GM21526 (cell line): ENCODE data around the gene MRPL51.

ENCODE experiments used
- ATAC-seq: cut with Tn5 transposase; IDR thresholded peaks from one replicate; pipeline ENCODE4 v1.9.1; 2021; ENCODE audit warnings: moderate library complexity; ENCODE audit not compliant: unreplicated experiment, low FRiP score

The MRPL51 gene

DNA sequence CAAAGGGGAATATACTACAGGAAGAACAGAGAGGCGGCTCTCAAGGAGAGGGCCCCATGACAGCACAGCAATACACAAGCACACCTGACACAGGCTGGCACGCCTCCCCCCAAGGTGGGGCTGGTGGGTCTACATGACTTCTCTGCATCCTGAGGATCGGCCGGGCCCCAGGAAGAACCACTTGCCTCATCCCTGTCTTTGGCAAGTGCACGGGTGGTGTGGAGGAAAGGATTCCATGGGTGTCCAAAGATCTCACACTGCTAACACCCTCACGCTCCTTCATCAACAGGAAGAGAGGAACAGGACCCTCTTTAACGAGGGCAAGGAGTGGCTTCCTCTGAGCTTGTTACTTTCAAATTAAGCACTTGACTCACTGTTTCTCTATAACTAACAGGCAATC, 29.8 kb downstream of the MRPL51 start:
- no peak for ATAC-seq

DNA sequence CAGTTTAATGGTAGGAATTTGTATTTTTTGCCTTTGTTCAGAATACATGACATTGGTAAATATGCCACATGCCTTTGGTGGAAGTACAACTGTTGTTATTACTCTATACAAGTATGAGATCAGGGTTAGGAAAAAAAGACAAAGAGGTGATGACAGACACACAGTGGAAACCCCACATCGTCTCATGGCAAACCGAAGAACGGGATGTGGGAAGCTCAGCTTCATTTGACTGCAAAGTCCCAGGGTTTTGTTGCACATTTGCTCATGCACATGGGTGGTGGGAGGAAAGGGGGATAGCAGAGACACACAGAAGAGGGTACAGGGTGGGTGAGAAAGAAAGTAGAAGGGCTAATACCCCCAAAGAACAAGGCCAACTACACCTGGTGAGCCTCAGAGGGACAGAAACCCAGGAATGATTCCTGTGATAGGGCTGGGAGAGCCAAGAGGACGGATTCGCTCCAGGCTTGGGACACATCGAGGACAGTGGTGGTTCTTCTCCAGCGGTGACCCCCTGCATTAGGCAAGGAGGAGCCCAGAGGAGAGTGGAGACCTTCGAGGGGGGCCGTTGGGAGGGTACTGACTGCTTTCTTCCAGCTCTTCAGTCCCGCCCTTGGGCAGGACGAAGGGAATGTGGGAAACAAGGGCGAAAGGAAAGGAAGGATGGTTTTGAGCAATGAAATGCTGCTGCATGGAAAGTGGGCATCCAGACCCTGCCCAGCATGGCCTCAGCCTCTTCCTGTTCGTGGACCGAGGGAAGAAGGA, 30.6 kb downstream of the MRPL51 start:
- ATAC-seq, result peak; percentile 5

DNA sequence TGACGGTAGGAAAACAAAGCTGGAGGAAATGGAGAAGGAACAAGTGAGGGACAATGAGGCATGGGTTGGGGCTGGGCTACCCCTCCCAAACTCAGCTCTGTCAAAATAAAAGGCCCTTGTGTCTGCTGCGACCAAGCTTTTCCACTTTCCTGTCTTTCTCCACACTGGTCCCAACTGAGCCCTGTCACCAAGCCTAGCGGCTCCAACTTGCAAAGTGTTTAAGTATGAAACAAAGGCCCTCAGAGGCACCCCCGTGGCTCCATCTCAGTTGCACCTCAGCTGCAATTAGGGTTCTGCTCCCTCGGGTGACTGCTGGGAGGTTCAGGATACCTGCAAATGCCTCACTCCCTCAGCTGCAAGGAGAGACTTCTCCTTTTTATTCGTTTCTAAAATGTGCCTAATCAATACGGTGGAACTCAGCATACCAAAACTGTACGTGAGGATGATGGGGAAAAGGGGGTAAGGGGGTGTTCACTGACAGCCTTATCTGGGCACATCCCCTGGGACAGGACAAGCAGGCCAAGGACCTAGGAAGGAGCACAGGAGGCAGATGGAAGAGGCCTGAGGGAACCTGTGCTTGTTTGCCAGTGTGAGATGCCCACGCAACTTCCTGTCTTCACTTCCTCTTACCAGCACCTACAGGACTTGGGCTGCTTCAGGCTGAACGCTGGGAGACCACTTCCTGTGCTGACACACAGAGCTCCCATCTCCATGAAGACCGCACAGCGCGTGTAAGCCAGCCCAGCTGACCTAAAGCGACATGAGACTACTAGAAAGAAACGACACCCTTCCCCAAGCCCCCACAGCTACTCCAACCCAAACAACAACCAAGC, 31.4 kb downstream of the MRPL51 start:
- ATAC-seq, result peak; percentile 51

DNA sequence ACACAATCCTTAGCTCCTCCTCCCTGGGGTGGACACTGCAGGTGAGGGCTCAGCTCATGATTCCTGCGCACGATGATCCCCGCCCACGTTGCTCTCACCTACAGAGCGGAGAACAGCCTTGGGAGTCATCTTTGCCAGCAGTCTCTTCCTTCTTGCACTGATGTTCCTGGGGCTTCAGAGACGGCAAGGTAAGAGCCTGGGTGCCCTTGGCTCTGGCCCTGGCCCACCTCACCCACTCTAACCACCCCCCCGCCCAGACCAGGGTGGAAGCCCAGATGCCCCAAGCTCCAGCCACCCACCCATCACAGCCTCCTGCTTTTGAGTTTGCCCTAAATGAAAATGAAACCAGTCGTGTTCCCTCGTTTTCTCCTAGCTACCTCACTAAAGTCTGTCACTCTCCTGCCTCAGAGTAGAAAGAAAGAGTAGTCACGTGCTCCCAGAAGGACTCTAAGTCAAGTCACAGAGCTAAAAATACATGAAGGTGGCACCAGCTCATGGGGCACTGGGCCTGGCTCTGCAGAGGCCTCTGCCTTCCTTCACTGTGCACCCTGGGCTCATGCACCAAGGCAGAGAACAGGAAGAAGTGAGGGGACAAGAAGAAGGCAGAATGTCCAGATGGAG, 32.2 kb downstream of the MRPL51 start:
- ATAC-seq, result no peak

DNA sequence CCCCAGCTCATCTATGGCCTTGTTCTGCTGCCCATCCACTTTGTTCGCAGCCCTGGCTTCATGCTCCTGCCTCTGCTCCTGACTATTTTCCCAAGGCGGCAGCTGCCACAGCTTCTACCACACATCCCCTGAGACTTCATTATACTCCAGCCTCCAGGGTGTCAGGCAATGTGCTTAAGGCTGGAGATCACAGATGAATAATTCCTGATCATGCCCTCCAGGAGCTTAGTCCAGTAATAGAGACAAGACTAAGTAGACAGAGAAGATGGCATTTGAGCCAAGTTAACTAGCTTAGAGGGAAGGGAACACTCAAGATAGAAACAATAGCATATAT, 34.1 kb downstream of the MRPL51 start:
- no peak for ATAC-seq

DNA sequence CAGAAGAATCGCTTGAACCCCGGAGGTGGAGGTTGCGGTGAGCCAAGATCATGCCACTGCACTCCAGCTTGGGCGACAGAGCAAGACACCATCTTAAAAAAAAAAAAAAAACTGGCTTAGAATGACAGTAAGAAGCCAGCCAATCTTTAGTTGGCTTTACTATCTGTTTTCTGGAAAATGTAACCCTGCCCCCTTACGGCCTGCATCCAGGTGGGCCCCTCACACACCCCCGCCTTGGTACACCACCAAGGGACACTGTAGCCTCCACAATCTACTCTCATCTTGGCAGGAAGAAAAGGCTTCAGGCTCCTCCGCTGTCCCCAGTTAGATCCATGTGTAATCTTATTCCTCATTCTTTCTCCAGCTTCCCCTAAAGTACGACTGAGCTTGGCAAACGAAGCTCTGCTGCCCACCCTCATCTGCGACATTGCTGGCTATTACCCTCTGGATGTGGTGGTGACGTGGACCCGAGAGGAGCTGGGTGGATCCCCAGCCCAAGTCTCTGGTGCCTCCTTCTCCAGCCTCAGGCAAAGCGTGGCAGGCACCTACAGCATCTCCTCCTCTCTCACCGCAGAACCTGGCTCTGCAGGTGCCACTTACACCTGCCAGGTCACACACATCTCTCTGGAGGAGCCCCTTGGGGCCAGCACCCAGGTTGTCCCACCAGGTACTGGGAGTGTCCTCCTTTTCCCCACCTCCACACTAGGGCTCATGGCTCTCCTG, 34.6 kb downstream of the MRPL51 start:
- no peak for ATAC-seq

DNA sequence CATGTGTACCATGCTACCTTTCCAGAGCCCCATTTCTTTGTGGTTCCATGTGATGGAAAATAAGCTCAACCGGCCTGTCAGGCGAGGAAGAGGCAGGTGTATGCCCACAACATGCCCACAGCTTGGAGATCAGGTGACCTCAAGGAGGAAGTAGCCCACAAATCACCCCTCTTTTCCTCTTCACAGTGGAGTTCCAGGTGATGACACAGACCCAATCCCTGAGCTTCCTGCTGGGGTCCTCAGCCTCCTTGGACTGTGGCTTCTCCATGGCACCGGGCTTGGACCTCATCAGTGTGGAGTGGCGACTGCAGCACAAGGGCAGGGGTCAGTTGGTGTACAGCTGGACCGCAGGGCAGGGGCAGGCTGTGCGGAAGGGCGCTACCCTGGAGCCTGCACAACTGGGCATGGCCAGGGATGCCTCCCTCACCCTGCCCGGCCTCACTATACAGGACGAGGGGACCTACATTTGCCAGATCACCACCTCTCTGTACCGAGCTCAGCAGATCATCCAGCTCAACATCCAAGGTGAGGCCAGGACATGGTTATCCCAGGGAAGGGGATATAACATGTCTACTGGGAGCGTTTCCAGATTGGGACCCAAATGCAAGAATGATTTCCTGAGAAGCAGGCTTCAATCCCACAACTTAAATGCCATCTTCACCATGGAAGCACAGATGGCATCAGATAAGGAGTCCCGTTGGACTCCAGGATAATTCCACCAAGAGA, 35.7 kb downstream of the MRPL51 start:
- no peak for ATAC-seq

DNA sequence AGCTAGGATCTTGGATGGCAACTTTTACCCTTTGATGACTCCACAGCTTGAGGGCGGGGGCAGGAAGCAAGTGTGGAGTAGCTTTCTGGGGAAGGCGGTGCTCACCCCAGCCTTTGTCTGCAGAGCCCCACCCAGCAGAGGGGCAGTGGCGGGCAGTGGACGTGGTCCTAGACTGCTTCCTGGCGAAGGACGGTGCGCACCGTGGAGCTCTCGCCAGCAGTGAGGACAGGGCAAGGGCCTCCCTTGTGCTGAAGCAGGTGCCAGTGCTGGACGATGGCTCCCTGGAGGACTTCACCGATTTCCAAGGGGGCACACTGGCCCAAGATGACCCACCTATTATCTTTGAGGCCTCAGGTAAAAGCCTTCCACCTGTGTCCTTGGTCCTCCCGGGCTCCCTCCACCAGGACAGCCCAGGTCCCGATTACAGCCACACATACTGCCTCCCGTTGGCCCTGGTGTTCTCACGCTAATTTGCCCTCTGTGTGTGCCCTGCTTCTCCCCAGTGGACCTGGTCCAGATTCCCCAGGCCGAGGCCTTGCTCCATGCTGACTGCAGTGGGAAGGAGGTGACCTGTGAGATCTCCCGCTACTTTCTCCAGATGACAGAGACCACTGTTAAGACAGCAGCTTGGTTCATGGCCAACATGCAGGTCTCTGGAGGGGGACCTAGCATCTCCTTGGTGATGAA, 40.0 kb downstream of the MRPL51 start:
- ATAC-seq, result no peak

DNA sequence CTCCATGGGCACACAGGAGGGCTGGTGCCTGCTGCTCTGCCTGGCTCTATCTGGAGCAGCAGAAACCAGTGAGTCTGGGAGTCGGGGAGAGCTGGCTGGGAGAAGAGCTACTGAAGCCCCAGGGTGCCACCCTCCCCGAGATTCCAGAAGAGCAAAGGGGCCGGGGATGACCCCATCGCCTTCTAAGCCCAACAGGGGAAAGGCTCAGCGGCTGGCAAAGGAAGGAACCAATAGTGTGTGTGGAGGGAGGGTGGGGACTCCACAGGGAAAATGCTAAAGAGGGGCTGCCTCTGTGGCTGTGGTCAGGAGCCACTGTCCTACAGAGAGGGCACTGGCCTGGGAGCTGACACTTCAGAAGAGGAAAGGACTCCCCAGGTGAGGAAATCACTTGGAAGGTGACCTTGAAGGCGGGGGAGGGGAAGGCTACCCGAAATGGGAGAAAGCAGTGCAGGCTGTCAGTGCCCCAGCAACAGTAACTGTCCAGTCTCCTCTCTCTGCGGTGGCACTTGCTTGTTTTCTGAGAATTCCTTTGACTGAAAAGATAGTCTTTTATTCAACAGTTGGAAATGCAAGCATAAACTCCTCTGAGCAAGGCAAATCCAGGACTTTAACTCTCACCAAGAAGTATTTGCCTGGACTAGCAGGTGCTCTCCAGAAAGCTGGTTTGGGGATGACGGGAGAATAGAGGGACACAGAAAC, 40.7 kb downstream of the MRPL51 start:
- ATAC-seq, result no peak

DNA sequence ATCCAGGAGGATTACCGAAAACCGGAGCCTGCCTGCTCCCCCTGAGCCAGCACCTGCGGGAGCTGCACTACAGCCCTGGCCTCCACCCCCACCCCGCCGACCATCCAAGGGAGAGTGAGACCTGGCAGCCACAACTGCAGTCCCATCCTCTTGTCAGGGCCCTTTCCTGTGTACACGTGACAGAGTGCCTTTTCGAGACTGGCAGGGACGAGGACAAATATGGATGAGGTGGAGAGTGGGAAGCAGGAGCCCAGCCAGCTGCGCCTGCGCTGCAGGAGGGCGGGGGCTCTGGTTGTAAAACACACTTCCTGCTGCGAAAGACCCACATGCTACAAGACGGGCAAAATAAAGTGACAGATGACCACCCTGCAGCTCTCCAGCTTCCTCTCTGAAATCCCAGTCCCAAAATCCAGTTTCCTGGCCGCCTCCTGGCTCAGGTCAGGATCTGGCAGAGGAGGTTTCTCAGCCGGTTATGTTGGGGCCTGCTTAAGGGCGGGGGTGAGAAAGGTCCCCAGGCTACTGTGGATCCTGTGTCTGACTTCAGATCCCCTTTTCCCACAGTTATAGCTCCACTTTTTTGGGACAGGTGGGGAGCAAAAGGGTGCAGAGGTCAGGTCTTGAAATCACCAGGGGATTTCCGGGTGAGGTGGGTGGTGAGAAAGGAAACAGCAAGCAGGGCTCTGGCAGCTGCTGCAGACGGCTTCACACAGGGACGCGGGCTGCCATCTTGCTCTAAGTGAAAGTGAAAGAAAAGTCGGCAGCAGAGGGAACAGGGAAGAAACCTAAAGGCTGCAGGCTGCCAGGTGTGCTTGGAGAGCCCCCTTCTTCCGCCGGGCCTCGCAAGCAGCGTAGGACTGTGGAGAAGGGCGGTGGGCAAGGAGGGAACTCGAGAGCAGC, 41.5 kb downstream of the MRPL51 start, which contains the start of gene TAPBPL:
TSS of gene TAPBPL (plus strand) at position 695 of the 897 bp plus-strand sequence. CDS start 207 bp downstream, outside the sequence.
- ATAC-seq, result no peak

DNA sequence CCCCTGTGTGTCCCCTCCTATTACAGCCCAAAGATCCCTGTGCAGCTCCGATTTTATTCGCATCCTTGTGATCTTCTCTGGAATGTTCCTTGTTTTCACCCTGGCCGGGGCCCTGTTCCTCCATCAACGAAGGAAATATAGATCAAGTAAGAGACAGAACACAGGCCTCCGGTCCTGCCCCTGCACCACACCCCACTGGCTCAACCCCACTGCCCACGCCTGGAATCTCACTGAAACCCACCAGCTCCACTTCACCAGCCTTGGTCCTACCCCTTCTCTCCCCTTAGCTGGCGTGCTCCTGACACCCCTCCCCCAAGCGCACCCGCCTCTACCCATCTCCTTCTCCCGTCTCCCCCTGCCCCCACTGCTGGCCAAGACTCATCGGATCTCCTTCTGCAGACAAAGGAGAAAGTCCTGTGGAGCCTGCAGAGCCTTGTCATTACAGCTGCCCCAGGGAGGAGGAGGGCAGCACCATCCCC, 42.2 kb downstream of the MRPL51 start:
- ATAC-seq, result no peak

DNA sequence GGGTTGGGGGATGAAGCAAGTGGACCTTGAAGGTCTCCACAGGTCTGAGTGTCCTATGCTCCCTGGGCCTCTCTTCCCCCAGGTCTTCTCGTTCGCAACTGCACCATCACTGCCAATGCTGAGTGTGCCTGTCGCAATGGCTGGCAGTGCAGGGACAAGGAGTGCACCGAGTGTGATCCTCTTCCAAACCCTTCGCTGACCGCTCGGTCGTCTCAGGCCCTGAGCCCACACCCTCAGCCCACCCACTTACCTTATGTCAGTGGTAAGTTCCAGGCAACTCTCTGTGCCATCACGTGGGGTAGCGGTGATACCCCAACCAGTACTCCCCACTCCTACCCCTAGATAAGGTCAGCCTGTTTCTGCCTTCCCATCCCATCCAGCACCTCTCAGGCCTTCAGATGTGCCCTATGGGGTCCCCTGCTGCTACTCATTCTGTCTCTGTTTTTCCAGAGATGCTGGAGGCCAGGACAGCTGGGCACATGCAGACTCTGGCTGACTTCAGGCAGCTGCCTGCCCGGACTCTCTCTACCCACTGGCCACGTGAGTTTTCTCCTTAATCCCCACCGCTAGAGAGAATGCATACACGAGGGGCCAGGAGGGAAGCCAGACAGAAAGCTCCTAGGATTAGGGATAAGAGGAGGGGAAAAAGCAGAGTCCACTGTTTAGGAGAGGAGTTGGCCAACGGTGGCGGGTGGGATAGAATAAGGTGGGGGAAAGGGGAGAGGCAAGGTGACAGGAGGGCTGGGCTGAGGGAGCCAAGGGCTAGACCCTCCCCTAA, 42.8 kb downstream of the MRPL51 start:
- ATAC-seq, result no peak

DNA sequence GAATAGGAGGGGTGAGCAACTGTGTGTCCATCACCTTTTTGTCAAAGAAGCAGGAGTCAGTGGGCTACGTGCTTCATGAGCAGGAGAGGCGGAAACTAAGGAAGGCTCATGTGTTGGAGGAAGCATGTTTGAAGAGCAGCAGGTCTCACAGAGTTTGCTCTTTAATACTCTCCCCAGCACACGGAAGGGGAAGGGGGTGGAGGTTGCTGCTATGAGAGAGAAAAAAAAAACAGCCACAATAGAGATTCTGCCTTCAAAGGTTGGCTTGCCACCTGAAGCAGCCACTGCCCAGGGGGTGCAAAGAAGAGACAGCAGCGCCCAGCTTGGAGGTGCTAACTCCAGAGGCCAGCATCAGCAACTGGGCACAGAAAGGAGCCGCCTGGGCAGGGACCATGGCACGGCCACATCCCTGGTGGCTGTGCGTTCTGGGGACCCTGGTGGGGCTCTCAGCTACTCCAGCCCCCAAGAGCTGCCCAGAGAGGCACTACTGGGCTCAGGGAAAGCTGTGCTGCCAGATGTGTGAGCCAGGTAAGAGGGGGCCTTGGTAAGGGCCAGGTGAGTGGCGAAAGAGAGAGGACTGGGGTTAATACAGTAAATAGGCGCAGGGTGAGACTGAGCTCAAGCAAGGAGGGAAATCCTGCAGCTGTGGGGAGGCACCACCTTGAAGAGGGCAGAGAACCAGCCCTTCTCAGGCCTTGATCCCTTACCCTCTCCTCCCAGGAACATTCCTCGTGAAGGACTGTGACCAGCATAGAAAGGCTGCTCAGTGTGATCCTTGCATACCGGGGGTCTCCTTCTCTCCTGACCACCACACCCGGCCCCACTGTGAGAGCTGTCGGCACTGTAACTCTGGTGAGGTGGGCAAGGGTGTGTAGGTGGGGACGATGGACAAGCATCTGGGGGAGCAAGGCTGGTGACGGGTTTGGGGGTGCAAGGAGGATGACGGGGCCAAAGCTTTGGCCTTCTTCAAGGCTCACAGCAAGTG, 48.1 kb downstream of the MRPL51 start, which contains the start of gene CD27:
TSS of gene CD27 (plus strand) at position 252 of the 985 bp plus-strand sequence. CDS start at position 393, 141 bp downstream.
- no peak for ATAC-seq

DNA sequence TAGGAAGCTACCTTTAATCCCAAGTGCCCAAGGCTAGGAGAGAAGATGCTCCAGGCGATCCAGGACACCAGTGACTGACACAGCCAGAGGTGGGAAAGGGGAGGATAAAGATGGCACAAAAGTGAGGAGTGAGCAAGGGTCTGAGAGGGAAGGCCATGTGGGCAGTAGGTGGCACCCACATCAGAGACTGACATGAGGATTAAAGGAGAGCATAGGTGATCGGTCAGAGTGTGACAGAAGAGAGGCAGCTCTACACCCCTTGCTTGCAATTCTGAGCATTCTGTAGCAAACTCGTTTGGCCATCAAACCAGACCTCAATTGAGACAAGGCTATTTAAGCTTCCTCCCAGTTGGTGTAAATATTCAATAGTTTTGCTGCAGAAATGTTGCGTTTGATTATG, 49.0 kb downstream of the MRPL51 start:
- ATAC-seq, result no peak

DNA sequence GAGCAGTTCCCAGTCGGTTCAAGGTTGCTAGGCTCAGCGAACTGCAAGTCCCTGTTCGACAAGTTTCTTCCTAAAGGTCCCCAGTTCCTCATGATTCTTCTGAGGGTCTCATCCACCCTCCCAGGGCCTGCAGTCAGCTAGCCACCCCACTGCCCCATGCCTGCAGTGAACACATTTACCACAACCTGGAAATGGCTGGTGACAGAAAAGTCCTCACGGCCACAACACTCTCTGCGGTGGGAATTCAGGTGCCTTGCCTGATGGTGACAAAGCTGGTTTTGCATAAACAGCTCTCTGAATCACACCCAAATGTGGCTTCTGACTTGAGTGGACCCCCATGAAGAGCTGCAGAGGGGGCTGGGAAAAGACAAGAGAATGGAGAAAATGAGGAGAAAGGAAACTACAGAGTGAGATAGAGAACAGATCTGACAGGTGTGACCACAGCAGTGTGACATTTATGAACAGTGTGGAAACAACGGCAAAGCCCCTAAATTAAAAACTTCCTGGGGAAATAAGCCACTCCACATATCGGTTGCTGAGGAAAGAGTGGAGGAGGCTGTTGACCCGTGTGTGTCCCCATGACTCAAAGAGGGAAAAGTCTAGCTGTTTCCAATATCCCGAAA, 49.6 kb downstream of the MRPL51 start:
- peak; percentile 35 for ATAC-seq
